ENCODE results near the gene OR2S2. TPM values are rescaled to one million over a fixed set of nuclear protein-coding genes. Genes with fewer than 3 reads are reported as not detected.
A peak's percentile ranks its signal among the peaks of the same experiment; 100 is the strongest.

Gene OR2S2
- total RNA-seq, 2 donors from 2014 or later: not detected

- peaks cover 11% of the 10 kb centered on the region for H3K27me3 Mint-ChIP-seq (ENCODE audit: insufficient read depth)
- Histone ChIP-seq H3K4me1 (ENCODE audit: control insufficient read depth, insufficient read depth, low read length) (peaks cover 13% of the 10 kb centered on the region), H3K9me3 (ENCODE audit: control insufficient read depth, low read length) (no peaks in the 10 kb centered on the region), H3K27me3 (ENCODE audit: control insufficient read depth, insufficient read depth, low read length, poor library complexity, severe bottlenecking) (no peaks in the 10 kb centered on the region), H3K9ac (ENCODE audit: extremely low read depth, low read length, poor library complexity, severe bottlenecking) (peak overlapping the region; percentile 8), H3K36me3 (ENCODE audit: control insufficient read depth, insufficient read depth, low read length) (no peaks in the 10 kb centered on the region), H3K27ac (ENCODE audit: low read depth, low read length) (peak overlapping the region; percentile 85), H3K4me3 (ENCODE audit: low read length) (no peak overlapping the region)
- WGBS, 2 experiments (ENCODE audit: insufficient coverage in 1 of 2, insufficient read length in 1 of 2): 44 to 54% methylated on average over 9 to 13 of the region's 13 CpGs
- H3K4me1 Mint-ChIP-seq: peaks cover 29% of the 10 kb centered on the region
- DNase-seq: peak; percentile 90
- H3K4me3 Mint-ChIP-seq: no peak overlapping the region
- H3K27ac Mint-ChIP-seq: peak overlapping the region; percentile 87
- H3K9me3 Mint-ChIP-seq: no peaks in the 10 kb centered on the region
- no peak for TF ChIP-seq CTCF (conservative IDR thresholded peaks at IDR 0.05)
- H3K36me3 Mint-ChIP-seq (ENCODE audit: low read depth): no peaks in the 10 kb centered on the region
Measured at GRCh38 chr9:35907711-35908503, 50.0 kb downstream of the OR2S2 start.

Other genes starting within 250 kb of the OR2S2 start
- 100 to 1,000 TPM; 117 to 123 TPM for gene TLN1, start 226.0 kb downstream of the OR2S2 start, total RNA-seq
- 10 to 100 TPM; 28.1 to 33.6 TPM for gene CREB3, start 225.5 kb downstream of the OR2S2 start, total RNA-seq
- gene GBA2, start 208.9 kb downstream of the OR2S2 start, total RNA-seq: 100 to 1,000 TPM; 107 to 117 TPM
- gene RGP1, start 208.9 kb downstream of the OR2S2 start, total RNA-seq: 10 to 100 TPM; 24.6 to 30.1 TPM
- gene MSMP, start 203.9 kb downstream of the OR2S2 start, total RNA-seq: under 1 TPM in 1 of 2 donors, not detected in 1; 0.66 TPM
- gene NPR2, start 166.6 kb downstream of the OR2S2 start, total RNA-seq: 10 to 100 TPM; 22.9 to 26.0 TPM
- gene SPAG8, start 145.9 kb downstream of the OR2S2 start, total RNA-seq: 1 to 10 TPM; 1.2 to 1.4 TPM
- 10 to 100 TPM; 34.3 to 48.6 TPM for gene HINT2, start 143.1 kb downstream of the OR2S2 start, total RNA-seq
- under 1 TPM in 1 of 2 donors, not detected in 1; 0.22 TPM for gene FAM221B, start 129.4 kb downstream of the OR2S2 start, total RNA-seq
- 10 to 100 TPM; 12.8 to 18.3 TPM for gene TMEM8B, start 128.9 kb downstream of the OR2S2 start, total RNA-seq
- not detected for gene OR13J1, start 87.8 kb downstream of the OR2S2 start, total RNA-seq
- gene HRCT1, start 52.0 kb downstream of the OR2S2 start, total RNA-seq: not detected
- under 1 TPM in 1 of 2 donors, not detected in 1; 0.29 TPM for gene SPAAR, start 48.7 kb downstream of the OR2S2 start, total RNA-seq
- 10 to 100 TPM; 11.5 to 16.1 TPM for gene RECK, start 78.8 kb upstream of the OR2S2 start, total RNA-seq
- 10 to 100 TPM; 38.6 to 54.2 TPM for gene GLIPR2, start 178.6 kb upstream of the OR2S2 start, total RNA-seq
- gene CCIN, start 211.2 kb upstream of the OR2S2 start, total RNA-seq: under 1 TPM; 0.18 to 0.35 TPM
- 100 to 1,000 TPM; 221 to 240 TPM for gene CLTA, start 232.8 kb upstream of the OR2S2 start, total RNA-seq

Measured in endodermal cell (in vitro differentiated cells).